ENCODE data around the gene TCP11. TPM values are rescaled to one million over a fixed set of nuclear protein-coding genes. Genes with fewer than 3 reads are reported as not detected.
A peak's percentile ranks its signal among the peaks of the same experiment; 100 is the strongest.

Gene TCP11
- total and polyA plus RNA-seq, 2 of the 13 experiments (the other 11 are each of a cell fraction or from before 2014, with no cell fraction given), result 0.04 TPM; not detected in 1

GRCh38 chr6:35165630-35166071 lies 24.5 kb upstream of the TCP11 start (continued):
- TF ChIP-seq CENPBD1 (CRISPR knock-in tag; IDR thresholded peaks at IDR 0.05; ENCODE audit: borderline replicate concordance, low read depth) (no peak), ZNF609 (CRISPR knock-in tag; IDR thresholded peaks at IDR 0.05; ENCODE audit: borderline replicate concordance) (0 out of 2 replicates have a peak, but pooled peaks have one; percentile 58), FOXA1 (IDR thresholded peaks at IDR 0.05) (no peak), FOXA1 (CRISPR knock-in tag; IDR thresholded peaks at IDR 0.05) (peak; percentile 69; the same call in 1 of the 2 replicates), AHDC1 (CRISPR knock-in tag; IDR thresholded peaks at IDR 0.05; ENCODE audit: borderline replicate concordance) (peak; percentile 54; the same call in 1 of the 2 replicates), SP5 (CRISPR knock-in tag; IDR thresholded peaks at IDR 0.05; ENCODE audit: borderline replicate concordance, low read depth) (peak; percentile 63; the same call in 1 of the 2 replicates), GFI1 (CRISPR knock-in tag; IDR thresholded peaks at IDR 0.05; ENCODE audit: borderline replicate concordance) (no peak), ZNF124 (CRISPR knock-in tag; IDR thresholded peaks at IDR 0.05) (no peak), BRCA1 (CRISPR knock-in tag; IDR thresholded peaks at IDR 0.05) (no peak), ZNF670 (CRISPR knock-in tag; IDR thresholded peaks at IDR 0.05; ENCODE audit: borderline replicate concordance) (no peak), POLR2A (IDR thresholded peaks at IDR 0.05; ENCODE audit: insufficient read depth in 1 of 2, low read depth in 2 of 2, low read length in 2 of 2) (no peak), ZEB1 (IDR thresholded peaks at IDR 0.05; ENCODE audit: insufficient replicate concordance, low read depth) (peak; percentile 34), TEAD3 (CRISPR knock-in tag; optimal IDR thresholded peaks at IDR 0.05; ENCODE audit: borderline replicate concordance) (no peak), ELF4 (CRISPR knock-in tag; IDR thresholded peaks at IDR 0.05; ENCODE audit: borderline replicate concordance) (0 out of 2 replicates have a peak, but pooled peaks have one; percentile 47), ZBTB25 (CRISPR knock-in tag; IDR thresholded peaks at IDR 0.05) (no peak), ETV6 (CRISPR knock-in tag; conservative IDR thresholded peaks at IDR 0.05) (no peak), SAP130 (CRISPR knock-in tag; IDR thresholded peaks at IDR 0.05; ENCODE audit: low read depth) (peak; percentile 65), RXRA (CRISPR knock-in tag; IDR thresholded peaks at IDR 0.05) (no peak)

Measured in HepG2 (cell line).